Measurements from ENCODE around the gene LRRC66. TPM values are rescaled to one million over a fixed set of nuclear protein-coding genes. Genes with fewer than 3 reads are reported as not detected.

LRRC66 gene
- total and polyA plus RNA-seq, 2 of the 8 experiments (the other 6 are each of a cell fraction or from before 2014, with no cell fraction given) = 0.05 to 0.11 TPM

DNA sequence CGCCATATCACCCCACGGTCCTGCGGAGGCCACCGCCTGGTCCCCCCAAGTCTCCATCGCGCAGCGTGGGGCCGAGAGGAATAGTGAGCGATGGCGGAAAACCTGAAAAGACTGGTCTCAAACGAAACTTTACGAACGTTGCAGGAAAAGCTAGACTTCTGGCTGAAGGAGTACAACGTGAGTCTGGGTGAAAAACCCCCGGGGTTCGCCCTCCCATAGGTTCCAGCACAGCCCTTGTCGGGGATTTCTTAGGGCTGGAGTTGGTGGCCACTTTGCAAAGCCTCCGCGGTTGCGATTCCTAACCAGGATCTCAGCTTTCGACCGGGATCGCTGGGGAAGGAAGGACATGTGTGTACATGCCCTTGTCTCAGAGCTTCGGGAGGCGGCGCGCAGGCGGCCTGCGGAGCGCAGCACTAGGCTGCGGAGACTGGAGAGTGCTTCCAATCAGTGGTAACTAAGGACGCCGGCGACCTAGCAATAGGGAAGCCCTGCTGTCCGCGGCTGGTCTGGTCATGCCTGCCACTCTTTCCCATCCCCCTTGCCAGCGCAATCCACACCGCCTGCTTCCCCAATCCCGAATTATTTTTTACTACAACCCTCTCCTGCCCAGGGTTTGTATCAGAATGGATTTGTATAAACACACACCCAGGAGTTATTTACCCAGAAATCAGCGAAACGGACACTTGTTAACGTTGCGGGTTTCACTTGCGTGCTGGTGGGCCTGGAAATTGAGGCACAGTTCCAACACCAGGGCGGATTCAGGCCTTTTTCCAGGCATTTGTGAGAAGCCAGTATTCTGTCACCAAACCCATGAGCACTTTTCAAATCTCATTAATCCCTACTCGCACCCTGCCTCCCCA is 31.7 kb upstream of the LRRC66 start:
- Histone ChIP-seq H2BK12ac (ENCODE audit: low read depth, low read length) (peak overlapping the region; percentile 80), H2BK15ac (ENCODE audit: low read length) (no peak overlapping the region), H3K23ac (ENCODE audit: insufficient read length) (no peak overlapping the region), H3K27ac (ENCODE audit: low read depth, low read length) (no peak overlapping the region), H3K9me3 (ENCODE audit: insufficient read depth in 2 of 2, low read depth in 1 of 2, low read length in 1 of 2) (peaks cover 0 to 3% of the 10 kb centered on the region in 2 experiments; a peak in 1 of 4 replicates), H3K23me2 (ENCODE audit: low read depth, low read length) (peaks cover 8% of the 10 kb centered on the region), H3K4me3 (ENCODE audit: extremely low read depth in 1 of 4, insufficient read depth in 2 of 4, low read depth in 3 of 4, low read length in 4 of 4) (peak overlapping the region; percentile 56 to 85 (median 70)), H2BK5ac (ENCODE audit: low read depth, low read length) (peak overlapping the region; percentile 85; the same call in 1 of the 2 replicates), H3K18ac (ENCODE audit: extremely low read depth, low read length) (peak overlapping the region; percentile 63), H3K79me1 (ENCODE audit: low read depth, low read length) (no peaks in the 10 kb centered on the region), H3K14ac (ENCODE audit: insufficient read length) (peak overlapping the region; percentile 24), H3K36me3 (ENCODE audit: control insufficient read depth in 2 of 4, insufficient read depth in 4 of 4, low read length in 3 of 4) (no peaks in the 10 kb centered on the region), H3K27me3 (replicated peaks in 1 of 4; ENCODE audit: control insufficient read depth in 3 of 4, extremely low read depth in 1 of 4, insufficient read depth in 3 of 4, low read length in 3 of 4) (peaks cover 1 to 13% (median 10%) of the 10 kb centered on the region in 4 experiments; a peak in 6 of 7 replicates), H3K4me2 (ENCODE audit: insufficient read depth in 1 of 2, low read depth in 2 of 2, low read length in 2 of 2) (peak overlapping the region; percentile 69 to 75), H4K91ac (replicated peaks; ENCODE audit: insufficient read length, low read length) (peak overlapping the region; percentile 80), H2AFZ (ENCODE audit: low read length) (peak overlapping the region; percentile 85), H3K56ac (replicated peaks; ENCODE audit: insufficient read length, low read depth, low read length) (peak overlapping the region; percentile 93), H4K5ac (ENCODE audit: insufficient read length, low read depth, low read length) (peak overlapping the region; percentile 45), H3K79me2 (ENCODE audit: control insufficient read depth in 1 of 2, insufficient read depth in 2 of 2, low read length in 2 of 2) (no peaks in the 10 kb centered on the region), H4K20me1 (replicated peaks in 1 of 2; ENCODE audit: control insufficient read depth in 1 of 2, insufficient read depth in 2 of 2, low read length in 2 of 2) (no peaks in the 10 kb centered on the region), H3K4me1 (replicated peaks in 1 of 4; ENCODE audit: control insufficient read depth in 3 of 4, insufficient read depth in 4 of 4, low read length in 3 of 4) (peaks cover 0 to 2% (median 0%) of the 10 kb centered on the region in 4 experiments; a peak in 3 of 7 replicates), H3K4ac (replicated peaks; ENCODE audit: insufficient read length, low read depth, low read length) (no peak overlapping the region), H2BK120ac (replicated peaks; ENCODE audit: low read depth, low read length) (peak overlapping the region; percentile 69), H4K8ac (ENCODE audit: extremely low read depth, insufficient read depth, low read length) (peak overlapping the region; percentile 31; the same call in 1 of the 2 replicates), H2BK20ac (ENCODE audit: low read length) (no peak overlapping the region), H2AK5ac (ENCODE audit: low read depth, low read length) (no peak overlapping the region), H3K9ac (replicated peaks in 1 of 4; ENCODE audit: extremely low read depth in 1 of 4, low read depth in 3 of 4, low read length in 3 of 4) (peak overlapping the region; percentile 56 to 73 (median 66))
- 7% methylated on average over 46 of the region's 46 CpGs; no CpG with 5 or more reads in 1 of the 2 experiments for WGBS, 2 experiments (ENCODE audit: extremely low coverage in 1 of 2, insufficient coverage in 1 of 2, insufficient read length in 1 of 2, insufficient replicate concordance in 2 of 2, low coverage in 1 of 2, low lambda C conversion rate in 2 of 2, missing lambda C conversion rate in 1 of 2)
- DNase-seq (ENCODE audit: low read depth in 1 of 2, low spot score in 2 of 2) = peak; percentile 85 to 87
- ChIA-PET CTCF (ENCODE audit: partially characterized antibody) (interaction anchor here (1.5 kb wide), 1 partner anchor 15 kb away, joined by 3 read pairs; no protein-coding TSS in a partner anchor), POLR2A (ENCODE audit: partially characterized antibody) (interaction anchor here (1.0 to 1.8 kb wide), 2 partner anchors 13 to 154 kb away, joined by 3 to 6 read pairs; partner anchors contain the start of gene SGCB)
- FAIRE-seq = no peak
- TF ChIP-seq CREB1 (IDR thresholded peaks at IDR 0.05) = no peak
- TF ChIP-seq, protein P1, sequence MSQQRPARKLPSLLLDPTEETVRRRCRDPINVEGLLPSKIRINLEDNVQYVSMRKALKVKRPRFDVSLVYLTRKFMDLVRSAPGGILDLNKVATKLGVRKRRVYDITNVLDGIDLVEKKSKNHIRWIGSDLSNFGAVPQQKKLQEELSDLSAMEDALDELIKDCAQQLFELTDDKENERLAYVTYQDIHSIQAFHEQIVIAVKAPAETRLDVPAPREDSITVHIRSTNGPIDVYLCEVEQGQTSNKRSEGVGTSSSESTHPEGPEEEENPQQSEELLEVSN (IDR thresholded peaks at IDR 0.05) = peak; percentile 64
- no peak for TF ChIP-seq RXRA (IDR thresholded peaks at IDR 0.05; ENCODE audit: insufficient read depth, low read depth, low read length)
- TF ChIP-seq, protein P2, sequence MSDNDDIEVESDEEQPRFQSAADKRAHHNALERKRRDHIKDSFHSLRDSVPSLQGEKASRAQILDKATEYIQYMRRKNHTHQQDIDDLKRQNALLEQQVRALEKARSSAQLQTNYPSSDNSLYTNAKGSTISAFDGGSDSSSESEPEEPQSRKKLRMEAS (IDR thresholded peaks at IDR 0.05) = peak; percentile 73
- TF ChIP-seq JUN (IDR thresholded peaks at IDR 0.05; ENCODE audit: low read depth, low read length) = no peak
- TF ChIP-seq TAF7 (optimal IDR thresholded peaks at IDR 0.05; ENCODE audit: borderline replicate concordance, low read depth, low read length) = no peak
- TF ChIP-seq SAP30 (IDR thresholded peaks at IDR 0.05; ENCODE audit: insufficient read depth, insufficient replicate concordance, low read length) = peak; percentile 88
- no peak; the same call in 1 of the 2 replicates for TF ChIP-seq SUZ12 (IDR thresholded peaks at IDR 0.05; ENCODE audit: low read length)
- TF ChIP-seq CBX8 (IDR thresholded peaks at IDR 0.05; ENCODE audit: borderline replicate concordance, low read depth, low read length) = no peak
- TF ChIP-seq SP1 (IDR thresholded peaks at IDR 0.05; ENCODE audit: low read depth, low read length) = 0 out of 2 replicates have a peak, but pooled peaks have one; percentile 7
